IMR-90 (cell line): ENCODE measurements around the gene NDUFAF5. TPM values are rescaled to one million over a fixed set of nuclear protein-coding genes. Genes with fewer than 3 reads are reported as not detected.

Source experiments
- ATAC-seq: fragments of 200-7000 bp; cut with Tn5 transposase; 2 replicates; pipeline ENCODE4 v1.9.1; 2020; ENCODE audit warnings: low read depth, mild to moderate bottlenecking, moderate library complexity
- BruUV-seq: library from RNA; stranded (reverse); fragments of 400-500 nt; replicated peaks from 2 replicates; lab custom pipeline; 2021; lab: Mats Ljungman, UMichigan
- CTCF ChIA-PET: fragments of 300-600 bp; formaldehyde crosslinking; extraction: SDS; loops from one replicate; lab custom pipeline; 2021; ENCODE audit warnings: antibody characterized with exemption; lab: Yijun Ruan, JAX
- POLR2A ChIA-PET: fragments of 300-600 bp; sonication (Branson Sonifier 250); formaldehyde crosslinking; loops from one replicate; lab custom pipeline; 2022; ENCODE audit warnings: antibody characterized with exemption; ENCODE audit not compliant: unreplicated experiment; lab: Charles Lee
- DNase-seq: peaks from one replicate; pipeline ENCODE4 v3.0.0; 2013
- H2AFZ ChIP-seq: replicated peaks from 2 replicates; pipeline ENCODE3; 2013; ENCODE audit warnings: low read length, mild to moderate bottlenecking; ENCODE audit not compliant: poor library complexity
- H2AK5ac ChIP-seq: 2 replicates; pipeline ENCODE4 v1.6.1; 2013; ENCODE audit warnings: low read depth, low read length, inconsistent platforms
- H2AK9ac ChIP-seq: replicated peaks from 2 replicates; pipeline ENCODE3; 2013; ENCODE audit warnings: mild to moderate bottlenecking, low read depth, low read length, moderate library complexity; ENCODE audit not compliant: poor library complexity
- H2BK120ac ChIP-seq: 2 replicates; pipeline ENCODE4 v1.6.1; 2013; ENCODE audit warnings: low read depth, low read length, inconsistent platforms
- H2BK15ac ChIP-seq: 3 replicates; pipeline ENCODE4 v1.6.1; 2013; ENCODE audit warnings: low read depth, low read length, inconsistent platforms
- H2BK20ac ChIP-seq: 2 replicates; pipeline ENCODE4 v1.6.1; 2013; ENCODE audit warnings: low read depth, mild to moderate bottlenecking, inconsistent platforms, low read length, moderate library complexity
- H2BK5ac ChIP-seq: 2 replicates; pipeline ENCODE4 v1.6.1; 2013; ENCODE audit warnings: mild to moderate bottlenecking, low read depth, low read length, inconsistent platforms; ENCODE audit not compliant: poor library complexity, severe bottlenecking
- H3K14ac ChIP-seq: replicated peaks from 2 replicates; pipeline ENCODE4 v1.6.1; 2013; ENCODE audit warnings: low read depth, low read length, inconsistent platforms
- H3K18ac ChIP-seq: 2 replicates; pipeline ENCODE4 v1.6.1; 2013; ENCODE audit warnings: low read depth, low read length, control low read depth
- H3K23ac ChIP-seq: 2 replicates; pipeline ENCODE4 v1.6.1; 2013; ENCODE audit warnings: low read depth, low read length, inconsistent platforms
- H3K27ac ChIP-seq: 2 replicates; pipeline ENCODE4 v1.5.1; 2013; ENCODE audit warnings: mild to moderate bottlenecking, control low read depth, low read length; ENCODE audit not compliant: insufficient read depth
- H3K27me3 ChIP-seq: 2 replicates; pipeline ENCODE4 v1.6.1; 2013; ENCODE audit warnings: low read length; ENCODE audit not compliant: control insufficient read depth, insufficient read depth
- H3K36me3 ChIP-seq: 2 replicates; pipeline ENCODE4 v1.6.1; 2013; ENCODE audit warnings: low read length, mixed read lengths; ENCODE audit not compliant: control insufficient read depth, insufficient read depth
- H3K4ac ChIP-seq: 2 replicates; pipeline ENCODE4 v1.6.1; 2013; ENCODE audit warnings: low read depth, low read length, inconsistent platforms
- H3K4me1 ChIP-seq: 2 replicates; pipeline ENCODE4 v1.6.1; 2013; ENCODE audit warnings: low read length, mixed read lengths; ENCODE audit not compliant: control insufficient read depth, insufficient read depth
- H3K4me2 ChIP-seq: 2 replicates; pipeline ENCODE4 v1.6.1; 2013; ENCODE audit warnings: low read depth, mild to moderate bottlenecking, control low read depth, low read length, moderate library complexity
- H3K4me3 ChIP-seq: 2 replicates; pipeline ENCODE4 v1.5.1; 2013; ENCODE audit warnings: low read depth, mild to moderate bottlenecking, control low read depth, low read length, moderate library complexity; ENCODE audit not compliant: insufficient read depth
- H3K56ac ChIP-seq: 2 replicates; pipeline ENCODE4 v1.6.1; 2013; ENCODE audit warnings: low read length, inconsistent platforms; ENCODE audit not compliant: insufficient read depth; ENCODE audit errors: extremely low read depth
- H3K79me1 ChIP-seq, 2 experiments: 2 replicates each; pipeline ENCODE4 v1.6.1; 2013; ENCODE audit warnings: low read length in 2 of 2, inconsistent platforms in 1 of 2, low read depth in 1 of 2
- H3K9ac ChIP-seq: 2 replicates; pipeline ENCODE4 v1.6.1; 2013; ENCODE audit warnings: low read depth, low read length, control low read depth
- H3K9me1 ChIP-seq: 2 replicates; pipeline ENCODE4 v1.6.1; 2013; ENCODE audit warnings: low read length, inconsistent platforms; ENCODE audit not compliant: insufficient read depth
- H3K9me3 ChIP-seq: 2 replicates; pipeline ENCODE4 v1.6.1; 2013; ENCODE audit warnings: low read length; ENCODE audit not compliant: control insufficient read depth, insufficient read depth
- H4K20me1 ChIP-seq: 2 replicates; pipeline ENCODE4 v1.6.1; 2013; ENCODE audit warnings: low read length, inconsistent platforms; ENCODE audit not compliant: insufficient read depth
- H4K5ac ChIP-seq: 2 replicates; pipeline ENCODE4 v1.6.1; 2013; ENCODE audit warnings: mild to moderate bottlenecking, low read depth, low read length, control low read depth
- H4K8ac ChIP-seq, 2 experiments: 2 replicates each; pipeline ENCODE4 v1.6.1; 2013; ENCODE audit warnings: low read depth in 2 of 2, low read length in 2 of 2, control low read depth in 1 of 2, inconsistent platforms in 1 of 2
- H4K91ac ChIP-seq: 2 replicates; pipeline ENCODE4 v1.6.1; 2013; ENCODE audit warnings: low read depth, low read length, inconsistent platforms; ENCODE audit not compliant: insufficient read depth
- CTCF ChIP-seq: conservative IDR thresholded peaks from 2 replicates; pipeline ENCODE4 v1.5.1; 2012; ENCODE audit warnings: mild to moderate bottlenecking, low read depth, low read length, improper control_type of control experiment
- FOS ChIP-seq: fragments of 150-350 bp; IDR thresholded peaks from 2 replicates; pipeline ENCODE4 v1.6.1; 2016; ENCODE audit warnings: low read depth, low read length
- MAZ ChIP-seq: IDR thresholded peaks from 2 replicates; pipeline ENCODE4 v1.6.1; 2012; ENCODE audit warnings: low read depth, mild to moderate bottlenecking, low read length, improper control_type of control experiment, moderate library complexity, borderline replicate concordance
- RCOR1 ChIP-seq: IDR thresholded peaks from 2 replicates; pipeline ENCODE4 v1.6.1; 2012; ENCODE audit warnings: mild to moderate bottlenecking, low read length, improper control_type of control experiment; ENCODE audit not compliant: insufficient replicate concordance
- SMC3 ChIP-seq: fragments of 150-350 bp; IDR thresholded peaks from 2 replicates; pipeline ENCODE4 v1.6.1; 2016; ENCODE audit warnings: low read depth, mild to moderate bottlenecking, antibody characterized with exemption, low read length, moderate library complexity
- WGBS, 2 experiments: methylation state at CpG; one replicate each; pipeline versions ENCODE4 v1.1.5 to v1.1.7; 2013; ENCODE audit warnings: missing lambda C conversion rate in 2 of 2; ENCODE audit not compliant: insufficient read length in 1 of 2; ENCODE audit errors: extremely low coverage in 2 of 2; 5-methylcytosine and 5-hydroxymethylcytosine counted together
- dilution Hi-C: fragments of 300-500 bp; cut with HindIII; formaldehyde crosslinking; loops from one replicate; pipeline ENCODE4 v1.14.3; 2018; ENCODE audit warnings: low sequenced_read_pairs; ENCODE audit not compliant: unreplicated experiment
- in situ Hi-C: fragments of 300-500 bp; cut with MboI; formaldehyde crosslinking; loops from 3 replicates; pipeline ENCODE4 v1.14.3; 2019; ENCODE audit warnings: low sequenced_read_pairs, inconsistent platforms, mixed read lengths
- intact Hi-C: fragments of 100-400 bp; cut with micrococcal nuclease; formaldehyde crosslinking; loops from 2 replicates; pipeline ENCODE4 v1.10.0; 2022
- polyA plus RNA-seq, 3 experiments: library from polyadenylated mRNA; depleted of rRNA; stranded (reverse); fragments of >200 nt; gene quantifications; 2 replicates each; pipeline ENCODE4 v1.2.3, GENCODE V29; 2012; ENCODE audit warnings: low replicate concordance in 1 of 3
- total RNA-seq: library from RNA; depleted of rRNA; stranded (reverse); fragments of >200 nt; gene quantifications from 2 replicates; pipeline ENCODE4 v1.2.3, GENCODE V29; 2012
- TF ChIP-seq, protein P1 (sequence below): fragments of 150-350 bp; IDR thresholded peaks from 2 replicates; pipeline ENCODE4 v1.6.1; 2016; ENCODE audit warnings: low read depth, mild to moderate bottlenecking, low read length, moderate library complexity, borderline replicate concordance

Gene NDUFAF5
- total and polyA plus RNA-seq, 2 of the 4 experiments (the other 2 are of a cell fraction) = 6.8 to 12.3 TPM

- no peak for TF ChIP-seq CTCF
- TF ChIP-seq RCOR1 = no peak
- TF ChIP-seq MAZ = no peak
- no peak for TF ChIP-seq SMC3
- TF ChIP-seq, protein P1, sequence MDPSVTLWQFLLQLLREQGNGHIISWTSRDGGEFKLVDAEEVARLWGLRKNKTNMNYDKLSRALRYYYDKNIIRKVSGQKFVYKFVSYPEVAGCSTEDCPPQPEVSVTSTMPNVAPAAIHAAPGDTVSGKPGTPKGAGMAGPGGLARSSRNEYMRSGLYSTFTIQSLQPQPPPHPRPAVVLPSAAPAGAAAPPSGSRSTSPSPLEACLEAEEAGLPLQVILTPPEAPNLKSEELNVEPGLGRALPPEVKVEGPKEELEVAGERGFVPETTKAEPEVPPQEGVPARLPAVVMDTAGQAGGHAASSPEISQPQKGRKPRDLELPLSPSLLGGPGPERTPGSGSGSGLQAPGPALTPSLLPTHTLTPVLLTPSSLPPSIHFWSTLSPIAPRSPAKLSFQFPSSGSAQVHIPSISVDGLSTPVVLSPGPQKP = no peak
- no peak for TF ChIP-seq FOS
- Histone ChIP-seq H4K8ac (no peak overlapping the region), H3K4me2 (no peak overlapping the region), H3K27ac (no peak overlapping the region), H2BK20ac (no peak overlapping the region), H2BK15ac (no peak overlapping the region), H3K4me1 (no peaks in the 10 kb centered on the region), H3K9ac (no peak overlapping the region), H2AK9ac (no peak overlapping the region), H3K56ac (no peak overlapping the region), H3K9me3 (peaks cover 3% of the 10 kb centered on the region; the same call in 1 of the 2 replicates), H2AK5ac (no peak overlapping the region), H4K91ac (no peak overlapping the region), H3K14ac (no peak overlapping the region), H3K4ac (no peak overlapping the region), H4K5ac (no peak overlapping the region), H2BK120ac (no peak overlapping the region), H3K27me3 (no peaks in the 10 kb centered on the region), H3K9me1 (no peaks in the 10 kb centered on the region), H4K20me1 (no peaks in the 10 kb centered on the region), H3K4me3 (no peak overlapping the region), H3K79me1 (peaks cover 0 to 5% of the 10 kb centered on the region in 2 experiments; a peak in 3 of 4 replicates), H3K18ac (no peak overlapping the region), H2BK5ac (no peak overlapping the region), H3K23ac (no peak overlapping the region), H3K36me3 (peaks cover 8% of the 10 kb centered on the region), H2AFZ (no peak overlapping the region)
- intact Hi-C loops (loop anchor here (10.0 kb wide), 1 partner anchor 160 kb away; no protein-coding TSS in a partner anchor), dilution Hi-C loops (no loop called here), in situ Hi-C loops (no loop called here)
- ChIA-PET CTCF (no interaction called here), POLR2A (no interaction called here)
- WGBS, 2 experiments = no CpG with 5 or more reads among the region's 1 CpG
- BruUV-seq = no TSS peak
- DNase-seq (no peak), ATAC-seq (no peak)
Observed at GRCh38 chr20:13744352-13744751, 40.5 kb upstream of the NDUFAF5 start.
